IPS-18a (cell line): ENCODE data around the gene LRRC10.

Experiments
- H3K27ac ChIP-seq: one replicate; pipeline ENCODE4 v1.5.1; 2013; ENCODE audit warnings: low read length
- H3K27me3 ChIP-seq: one replicate; pipeline ENCODE4 v1.6.1; 2013; ENCODE audit warnings: mild to moderate bottlenecking, low read length; ENCODE audit not compliant: control insufficient read depth, insufficient read depth
- H3K36me3 ChIP-seq: one replicate; pipeline ENCODE4 v1.6.1; 2013; ENCODE audit warnings: low read depth, low read length; ENCODE audit not compliant: control insufficient read depth
- H3K4me1 ChIP-seq: one replicate; pipeline ENCODE4 v1.6.1; 2013; ENCODE audit warnings: low read depth, low read length; ENCODE audit not compliant: control insufficient read depth
- H3K4me3 ChIP-seq: one replicate; pipeline ENCODE4 v1.5.1; 2013; ENCODE audit warnings: low read length
- H3K9ac ChIP-seq: one replicate; pipeline ENCODE4 v1.6.1; 2013; ENCODE audit warnings: mild to moderate bottlenecking, low read length, moderate library complexity
- H3K9me3 ChIP-seq: one replicate; pipeline ENCODE4 v1.6.1; 2013; ENCODE audit warnings: low read depth, low read length; ENCODE audit not compliant: control insufficient read depth

The LRRC10 gene

GRCh38 chr12:69588527-69588926 lies 22.2 kb downstream of the LRRC10 start:
- Histone ChIP-seq H3K27ac (no peak overlapping the region), H3K4me3 (no peak overlapping the region), H3K9me3 (no peaks in the 10 kb centered on the region), H3K36me3 (peaks cover 72% of the 10 kb centered on the region), H3K9ac (no peak overlapping the region), H3K27me3 (no peaks in the 10 kb centered on the region), H3K4me1 (no peaks in the 10 kb centered on the region)

- no peaks in the 10 kb centered on the region for H3K9me3 ChIP-seq
- no peaks in the 10 kb centered on the region for H3K4me1 ChIP-seq
- H3K4me3 ChIP-seq, result peak within 1 kb of the TSS; percentile 99
- H3K36me3 ChIP-seq, result peaks cover 41% of the 10 kb centered on the region
- peak within 1 kb of the TSS; percentile 98 for H3K27ac ChIP-seq
- H3K9ac ChIP-seq, result peak within 1 kb of the TSS; percentile 99
- no peaks in the 10 kb centered on the region for H3K27me3 ChIP-seq
These were observed 25.3 kb downstream of the LRRC10 start, which contains the start of gene CCT2 for GRCh38 chr12:69585189-69586062. CCT2 (plus strand) TSS chr12:69585459; CDS start chr12:69585522, 63 bp downstream.

- H3K4me1 ChIP-seq, result no peaks in the 10 kb centered on the region
- H3K27ac ChIP-seq, result no peak overlapping the region
- no peak overlapping the region for H3K4me3 ChIP-seq
- H3K9me3 ChIP-seq, result no peaks in the 10 kb centered on the region
- no peaks in the 10 kb centered on the region for H3K27me3 ChIP-seq
- H3K9ac ChIP-seq, result no peak overlapping the region
- H3K36me3 ChIP-seq, result peaks cover 19% of the 10 kb centered on the region
These were observed 27.5 kb downstream of the LRRC10 start for GRCh38 chr12:69583203-69583602.

GRCh38 chr12:69580074-69580473 lies 30.6 kb downstream of the LRRC10 start:
- H3K36me3 ChIP-seq, result peaks cover 9% of the 10 kb centered on the region
- H3K27ac ChIP-seq, result no peak overlapping the region

GRCh38 chr12:69579029-69579428 lies 31.7 kb downstream of the LRRC10 start:
- Histone ChIP-seq H3K36me3 (peaks cover 19% of the 10 kb centered on the region), H3K27ac (no peak overlapping the region), H3K9ac (no peak overlapping the region), H3K4me3 (no peak overlapping the region), H3K4me1 (no peaks in the 10 kb centered on the region), H3K9me3 (no peaks in the 10 kb centered on the region), H3K27me3 (no peaks in the 10 kb centered on the region)

More at GRCh38 chr12:69580074-69580473, 30.6 kb downstream of the LRRC10 start:
- Histone ChIP-seq H3K4me3 (no peak overlapping the region), H3K9ac (no peak overlapping the region), H3K27me3 (no peaks in the 10 kb centered on the region), H3K9me3 (no peaks in the 10 kb centered on the region), H3K4me1 (no peaks in the 10 kb centered on the region)

- H3K4me3 ChIP-seq, result no peak overlapping the region
- peaks cover 23% of the 10 kb centered on the region for H3K36me3 ChIP-seq
- no peak overlapping the region for H3K9ac ChIP-seq
These were observed 32.4 kb downstream of the LRRC10 start for GRCh38 chr12:69578283-69578682.

GRCh38 chr12:69575346-69575745 lies 35.4 kb downstream of the LRRC10 start:
- Histone ChIP-seq H3K4me1 (no peaks in the 10 kb centered on the region), H3K4me3 (no peak overlapping the region), H3K27me3 (no peaks in the 10 kb centered on the region), H3K9ac (no peak overlapping the region), H3K36me3 (peaks cover 38% of the 10 kb centered on the region), H3K27ac (no peak overlapping the region), H3K9me3 (no peaks in the 10 kb centered on the region)

More at GRCh38 chr12:69578283-69578682, 32.4 kb downstream of the LRRC10 start:
- Histone ChIP-seq H3K9me3 (no peaks in the 10 kb centered on the region), H3K27me3 (no peaks in the 10 kb centered on the region), H3K4me1 (no peaks in the 10 kb centered on the region), H3K27ac (no peak overlapping the region)

GRCh38 chr12:69570545-69571399 lies 39.9 kb downstream of the LRRC10 start:
- Histone ChIP-seq H3K9ac (no peak overlapping the region), H3K4me1 (no peaks in the 10 kb centered on the region), H3K9me3 (no peaks in the 10 kb centered on the region), H3K27me3 (no peaks in the 10 kb centered on the region), H3K36me3 (peaks cover 41% of the 10 kb centered on the region), H3K4me3 (no peak overlapping the region), H3K27ac (no peak overlapping the region)

GRCh38 chr12:69570000-69570516 lies 40.6 kb downstream of the LRRC10 start:
- Histone ChIP-seq H3K27ac (no peak overlapping the region), H3K36me3 (peaks cover 35% of the 10 kb centered on the region), H3K9me3 (no peaks in the 10 kb centered on the region), H3K4me1 (no peaks in the 10 kb centered on the region), H3K9ac (no peak overlapping the region), H3K27me3 (no peaks in the 10 kb centered on the region), H3K4me3 (no peak overlapping the region)

GRCh38 chr12:69569236-69569635 lies 41.5 kb downstream of the LRRC10 start:
- H3K27me3 ChIP-seq, result no peaks in the 10 kb centered on the region
- no peak overlapping the region for H3K27ac ChIP-seq
- H3K4me3 ChIP-seq, result no peak overlapping the region

GRCh38 chr12:69566603-69567002 lies 44.1 kb downstream of the LRRC10 start:
- peaks cover 11% of the 10 kb centered on the region for H3K36me3 ChIP-seq
- H3K27ac ChIP-seq, result no peak overlapping the region

More at GRCh38 chr12:69569236-69569635, 41.5 kb downstream of the LRRC10 start:
- H3K4me1 ChIP-seq, result no peaks in the 10 kb centered on the region
- no peaks in the 10 kb centered on the region for H3K9me3 ChIP-seq
- H3K36me3 ChIP-seq, result peaks cover 27% of the 10 kb centered on the region
- no peak overlapping the region for H3K9ac ChIP-seq

More at GRCh38 chr12:69566603-69567002, 44.1 kb downstream of the LRRC10 start:
- no peaks in the 10 kb centered on the region for H3K27me3 ChIP-seq
- H3K9ac ChIP-seq, result no peak overlapping the region
- no peaks in the 10 kb centered on the region for H3K4me1 ChIP-seq
- no peaks in the 10 kb centered on the region for H3K9me3 ChIP-seq
- H3K4me3 ChIP-seq, result no peak overlapping the region
